HG03045 (cell line): ENCODE data around the gene PRICKLE3.
"Not testable (repeated sequence)": the region's sequence is repeated elsewhere in the genome, so short reads cannot be mapped to it uniquely, and the experiment has no call there.

Source experiments
- ATAC-seq: cut with Tn5 transposase; IDR thresholded peaks from one replicate; pipeline ENCODE4 v1.9.1; 2021; ENCODE audit warnings: mild to moderate bottlenecking, moderate library complexity; ENCODE audit not compliant: unreplicated experiment

PRICKLE3 gene

GRCh38 chrX:49161632-49162031, 24.5 kb downstream of the PRICKLE3 start:
- ATAC-seq: no peak

- no peak for ATAC-seq
Observed at GRCh38 chrX:49160908-49161307, 25.3 kb downstream of the PRICKLE3 start.

- no peak for ATAC-seq
Observed at GRCh38 chrX:49157194-49157593, 29.0 kb downstream of the PRICKLE3 start.

- peak; percentile 89 for ATAC-seq
Observed at GRCh38 chrX:49155900-49156837, 30.0 kb downstream of the PRICKLE3 start.

- ATAC-seq: no peak
Observed at GRCh38 chrX:49155243-49155899, 30.8 kb downstream of the PRICKLE3 start.

- no peak for ATAC-seq
Observed at GRCh38 chrX:49153467-49153866, 32.7 kb downstream of the PRICKLE3 start.

- not testable (repeated sequence) for ATAC-seq
Observed at GRCh38 chrX:49149291-49149690, 36.9 kb downstream of the PRICKLE3 start.

GRCh38 chrX:49148390-49149100, 37.6 kb downstream of the PRICKLE3 start:
- ATAC-seq: not testable (repeated sequence)

- ATAC-seq: no peak
Observed at GRCh38 chrX:49147936-49148335, 38.2 kb downstream of the PRICKLE3 start.

- no peak for ATAC-seq
Observed at GRCh38 chrX:49147282-49147681, 38.9 kb downstream of the PRICKLE3 start.

GRCh38 chrX:49143154-49143553, 43.0 kb downstream of the PRICKLE3 start:
- not testable (repeated sequence) for ATAC-seq

GRCh38 chrX:49142264-49142663, 43.9 kb downstream of the PRICKLE3 start:
- ATAC-seq: not testable (repeated sequence)

- ATAC-seq: no peak
Observed at GRCh38 chrX:49139713-49140112, 46.5 kb downstream of the PRICKLE3 start.

GRCh38 chrX:49137492-49137891, 48.7 kb downstream of the PRICKLE3 start:
- no peak for ATAC-seq

- ATAC-seq: no peak
Observed at GRCh38 chrX:49133759-49134158, 52.4 kb downstream of the PRICKLE3 start.

GRCh38 chrX:49132275-49132674, 53.9 kb downstream of the PRICKLE3 start:
- ATAC-seq: not testable (repeated sequence)

- ATAC-seq: no peak
Observed at GRCh38 chrX:49129427-49129826, 56.7 kb downstream of the PRICKLE3 start.

GRCh38 chrX:49127742-49128258, 58.4 kb downstream of the PRICKLE3 start:
- ATAC-seq: not testable (repeated sequence)
